HEK293 (cell line): Measurements from ENCODE around the gene RAB7B.

Experiments used
- ZNF580 ChIP-seq: fragments of 450-650 bp; formaldehyde crosslinking; IDR thresholded peaks from 2 replicates; pipeline ENCODE4 v1.5.1; 2016; ENCODE audit warnings: missing biosample characterization, missing genetic modification characterization
- ZSCAN30 ChIP-seq: fragments of 450-650 bp; IDR thresholded peaks from 2 replicates; pipeline ENCODE4 v1.5.1; 2018; ENCODE audit warnings: missing biosample characterization, mild to moderate bottlenecking, missing genetic modification characterization, moderate library complexity
- TF ChIP-seq, protein P1 (sequence below): fragments of 450-650 bp; formaldehyde crosslinking; IDR thresholded peaks from 2 replicates; pipeline ENCODE4 v1.5.1; 2016; ENCODE audit warnings: missing biosample characterization, missing genetic modification characterization

GRCh38 chr1:206000641-206001339 is 2.4 kb downstream of the RAB7B start:
- TF ChIP-seq ZSCAN30 (no peak), ZNF580 (tag by site-specific recombination) (no peak)
- TF ChIP-seq, protein P1, sequence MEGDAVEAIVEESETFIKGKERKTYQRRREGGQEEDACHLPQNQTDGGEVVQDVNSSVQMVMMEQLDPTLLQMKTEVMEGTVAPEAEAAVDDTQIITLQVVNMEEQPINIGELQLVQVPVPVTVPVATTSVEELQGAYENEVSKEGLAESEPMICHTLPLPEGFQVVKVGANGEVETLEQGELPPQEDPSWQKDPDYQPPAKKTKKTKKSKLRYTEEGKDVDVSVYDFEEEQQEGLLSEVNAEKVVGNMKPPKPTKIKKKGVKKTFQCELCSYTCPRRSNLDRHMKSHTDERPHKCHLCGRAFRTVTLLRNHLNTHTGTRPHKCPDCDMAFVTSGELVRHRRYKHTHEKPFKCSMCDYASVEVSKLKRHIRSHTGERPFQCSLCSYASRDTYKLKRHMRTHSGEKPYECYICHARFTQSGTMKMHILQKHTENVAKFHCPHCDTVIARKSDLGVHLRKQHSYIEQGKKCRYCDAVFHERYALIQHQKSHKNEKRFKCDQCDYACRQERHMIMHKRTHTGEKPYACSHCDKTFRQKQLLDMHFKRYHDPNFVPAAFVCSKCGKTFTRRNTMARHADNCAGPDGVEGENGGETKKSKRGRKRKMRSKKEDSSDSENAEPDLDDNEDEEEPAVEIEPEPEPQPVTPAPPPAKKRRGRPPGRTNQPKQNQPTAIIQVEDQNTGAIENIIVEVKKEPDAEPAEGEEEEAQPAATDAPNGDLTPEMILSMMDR = no peak
